Sigmoid colon (tissue), 4 donors: ENCODE measurements around the gene KRTAP20-1.

ENCODE experiments used
- POLR2AphosphoS5 ChIP-seq, 4 donors: sonication (generic); formaldehyde crosslinking; IDR thresholded peaks; one replicate each; pipeline ENCODE4 v1.6.1; 2017; ENCODE audit warnings: antibody characterized with exemption in 4 of 4
- TF ChIP-seq, protein P1 (sequence below), 4 experiments: fragments of 450-650 bp in 3 of 4; fragments of 200-600 bp in 1 of 4; IDR thresholded peaks; one replicate each; pipeline ENCODE4 v1.5.1; 2016 to 2019; ENCODE audit warnings: antibody characterized with exemption in 4 of 4, mild to moderate bottlenecking in 3 of 4, moderate library complexity in 2 of 4

DNA sequence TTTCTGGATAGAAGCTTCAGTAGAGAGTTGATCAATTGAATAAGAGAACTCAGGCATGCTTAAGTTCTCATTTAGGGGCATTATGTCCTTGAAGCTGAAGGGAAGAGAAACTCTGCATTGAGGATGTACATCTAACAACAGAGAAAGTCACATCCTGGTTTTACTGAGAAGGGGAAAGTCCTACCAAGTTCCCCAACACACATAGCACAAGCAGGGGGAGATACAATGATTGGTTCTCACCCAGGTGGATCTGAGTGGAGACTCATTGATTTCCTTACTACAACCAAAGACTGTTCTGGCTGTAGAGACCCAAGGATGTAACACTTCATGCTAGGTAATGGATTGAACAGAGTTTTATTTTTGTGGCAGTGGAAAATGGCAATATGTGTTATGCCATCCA, 1.0 kb upstream of the KRTAP20-1 start:
- TF ChIP-seq, protein P1, sequence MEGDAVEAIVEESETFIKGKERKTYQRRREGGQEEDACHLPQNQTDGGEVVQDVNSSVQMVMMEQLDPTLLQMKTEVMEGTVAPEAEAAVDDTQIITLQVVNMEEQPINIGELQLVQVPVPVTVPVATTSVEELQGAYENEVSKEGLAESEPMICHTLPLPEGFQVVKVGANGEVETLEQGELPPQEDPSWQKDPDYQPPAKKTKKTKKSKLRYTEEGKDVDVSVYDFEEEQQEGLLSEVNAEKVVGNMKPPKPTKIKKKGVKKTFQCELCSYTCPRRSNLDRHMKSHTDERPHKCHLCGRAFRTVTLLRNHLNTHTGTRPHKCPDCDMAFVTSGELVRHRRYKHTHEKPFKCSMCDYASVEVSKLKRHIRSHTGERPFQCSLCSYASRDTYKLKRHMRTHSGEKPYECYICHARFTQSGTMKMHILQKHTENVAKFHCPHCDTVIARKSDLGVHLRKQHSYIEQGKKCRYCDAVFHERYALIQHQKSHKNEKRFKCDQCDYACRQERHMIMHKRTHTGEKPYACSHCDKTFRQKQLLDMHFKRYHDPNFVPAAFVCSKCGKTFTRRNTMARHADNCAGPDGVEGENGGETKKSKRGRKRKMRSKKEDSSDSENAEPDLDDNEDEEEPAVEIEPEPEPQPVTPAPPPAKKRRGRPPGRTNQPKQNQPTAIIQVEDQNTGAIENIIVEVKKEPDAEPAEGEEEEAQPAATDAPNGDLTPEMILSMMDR (IDR thresholded peaks at IDR 0.05), result no peak
- no peak for TF ChIP-seq POLR2AphosphoS5 (IDR thresholded peaks at IDR 0.05)
